ENCODE data around the gene EMX2.

- no peak for TF ChIP-seq BRCA1 (CRISPR knock-in tag; IDR thresholded peaks at IDR 0.05)
- TF ChIP-seq ZBTB37 (CRISPR knock-in tag; IDR thresholded peaks at IDR 0.05): no peak
- TF ChIP-seq PRPF4 (IDR thresholded peaks at IDR 0.05; ENCODE audit: low read depth, low read length, poor library complexity, severe bottlenecking): no peak
- TF ChIP-seq NR3C1 (CRISPR knock-in tag; IDR thresholded peaks at IDR 0.05): no peak
- no peak for TF ChIP-seq AHR (CRISPR knock-in tag; IDR thresholded peaks at IDR 0.05)
- no peak for TF ChIP-seq ZNF589 (CRISPR knock-in tag; conservative IDR thresholded peaks at IDR 0.05)
- no peak for TF ChIP-seq FOXP4 (CRISPR knock-in tag; IDR thresholded peaks at IDR 0.05)
- no peak for TF ChIP-seq ESRRA (CRISPR knock-in tag; IDR thresholded peaks at IDR 0.05; ENCODE audit: low read depth)
- no peak for TF ChIP-seq SNRNP70 (IDR thresholded peaks at IDR 0.05; ENCODE audit: low read depth, low read length)
- no peak for TF ChIP-seq PAX8 (CRISPR knock-in tag; IDR thresholded peaks at IDR 0.05; ENCODE audit: borderline replicate concordance)
These were observed 25.8 kb downstream of the EMX2 start for GRCh38 chr10:117568334-117568733.
